Stimulated activated CD4-positive, alpha-beta T cell treated with anti-CD3 and anti-CD28 coated beads, Interleukin-4, amount 100 ng/mL, for 1 hour (primary cell): ENCODE results near the gene CLDN19.
"Not testable (repeated sequence)": the region's sequence is repeated elsewhere in the genome, so short reads cannot be mapped to it uniquely, and the experiment has no call there.

Source experiments
- DNase-seq: peaks from one replicate; pipeline ENCODE4 v3.0.0-alpha.2; 2020

Gene CLDN19

GRCh38 chr1:42758641-42759040, 18.6 kb upstream of the CLDN19 start:
- DNase-seq, result no peak

- DNase-seq, result no peak
Observed at GRCh38 chr1:42757892-42758275, 17.8 kb upstream of the CLDN19 start.

- DNase-seq, result no peak
Observed at GRCh38 chr1:42756956-42757891, 17.2 kb upstream of the CLDN19 start.

- DNase-seq, result no peak
Observed at GRCh38 chr1:42753070-42753469, 13.0 kb upstream of the CLDN19 start.

- DNase-seq, result no peak
Observed at GRCh38 chr1:42752284-42752683, 12.2 kb upstream of the CLDN19 start.

DNA sequence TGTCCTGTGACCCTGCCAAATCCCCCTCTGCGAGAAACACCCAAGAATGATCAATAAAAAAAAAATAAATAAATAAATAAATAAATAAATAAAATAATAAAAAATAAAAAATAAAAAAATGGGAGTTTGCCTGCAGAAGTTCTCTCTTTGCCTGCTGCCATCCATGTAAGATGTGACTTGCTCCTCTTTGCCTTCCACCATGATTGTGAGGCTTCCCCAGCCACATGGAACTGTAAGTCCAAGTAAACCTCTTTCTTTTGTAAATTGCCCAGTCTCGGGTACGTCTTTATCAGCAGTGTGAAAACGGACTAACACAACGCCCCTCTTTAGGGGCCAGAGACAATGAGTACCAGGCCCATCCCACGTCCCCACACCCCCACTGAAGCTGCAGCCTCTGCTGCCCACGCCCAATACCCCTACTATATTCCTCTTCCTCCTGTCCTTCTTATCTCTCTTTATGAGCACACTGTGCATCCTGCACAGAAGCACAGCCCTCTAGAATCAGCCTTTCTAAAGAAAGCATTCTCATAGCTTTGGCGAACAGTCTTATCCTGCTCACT, 11.6 kb upstream of the CLDN19 start:
- DNase-seq, result not testable (repeated sequence)

- no peak for DNase-seq
Observed at GRCh38 chr1:42750041-42750440, 10.0 kb upstream of the CLDN19 start.

DNA sequence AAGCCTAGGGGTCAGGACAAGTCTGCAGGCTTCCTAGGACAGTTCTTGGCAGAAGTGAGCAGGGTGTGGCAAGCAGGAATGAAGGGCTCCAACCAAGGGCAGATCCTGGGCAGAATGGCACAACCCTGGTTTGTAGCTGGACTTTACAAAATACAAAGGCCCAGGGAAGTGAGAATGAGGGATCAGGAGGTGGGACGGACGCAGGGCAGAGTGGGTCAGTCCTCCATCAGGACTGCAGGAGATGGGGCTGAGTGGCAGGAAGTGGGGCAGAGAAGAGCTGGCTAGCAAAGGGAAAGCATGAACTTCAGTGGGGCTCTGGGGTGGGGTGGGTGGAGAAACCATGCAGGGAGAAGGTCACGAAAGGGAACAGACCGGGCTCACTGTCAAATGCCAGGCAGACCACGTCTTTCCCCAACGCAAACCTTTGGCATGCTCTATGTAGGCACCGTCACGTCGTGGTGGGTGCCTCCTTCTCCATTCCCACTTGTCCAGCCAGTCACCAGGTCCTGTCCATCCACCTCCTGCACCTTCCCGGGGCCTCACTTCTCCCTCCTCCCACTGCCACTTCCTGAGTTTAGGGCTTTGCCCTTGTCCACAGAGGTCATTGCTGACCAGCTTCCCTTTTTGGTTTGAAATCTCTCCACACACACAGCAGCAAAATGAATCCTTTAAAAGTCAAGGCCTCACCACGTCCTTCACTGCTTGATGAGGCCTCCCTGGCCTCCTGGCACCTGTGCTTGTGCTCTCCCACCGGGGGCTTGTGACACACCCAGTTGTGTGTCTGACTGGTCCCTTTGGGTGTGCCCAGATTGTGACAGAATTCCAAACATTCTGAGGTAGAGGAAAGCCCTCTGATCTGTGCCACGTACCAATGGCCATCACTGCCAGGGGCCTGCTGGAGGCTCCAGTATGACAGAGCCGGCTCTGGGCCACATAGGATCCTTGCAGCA, 8.7 kb upstream of the CLDN19 start:
- DNase-seq, result no peak

DNA sequence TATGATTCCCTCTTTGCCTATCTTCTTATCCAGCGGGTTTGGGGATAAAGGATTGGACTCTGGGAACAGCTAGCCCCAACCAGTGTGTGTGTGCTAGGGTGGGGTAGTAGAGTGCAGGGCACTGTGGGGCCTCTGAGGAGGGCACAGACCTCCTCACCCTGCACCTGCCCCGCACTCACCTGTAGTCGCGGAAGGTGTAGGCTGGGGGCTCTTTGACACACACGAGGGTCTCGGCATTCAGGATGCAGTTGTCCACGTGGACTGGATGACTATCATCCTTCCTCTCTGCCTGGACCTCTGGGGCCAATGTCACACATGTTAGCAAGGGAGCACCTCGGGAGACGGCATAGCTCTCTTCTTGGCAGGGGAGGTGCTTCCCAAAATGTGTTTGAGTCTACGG, 8.0 kb upstream of the CLDN19 start:
- no peak for DNase-seq

DNA sequence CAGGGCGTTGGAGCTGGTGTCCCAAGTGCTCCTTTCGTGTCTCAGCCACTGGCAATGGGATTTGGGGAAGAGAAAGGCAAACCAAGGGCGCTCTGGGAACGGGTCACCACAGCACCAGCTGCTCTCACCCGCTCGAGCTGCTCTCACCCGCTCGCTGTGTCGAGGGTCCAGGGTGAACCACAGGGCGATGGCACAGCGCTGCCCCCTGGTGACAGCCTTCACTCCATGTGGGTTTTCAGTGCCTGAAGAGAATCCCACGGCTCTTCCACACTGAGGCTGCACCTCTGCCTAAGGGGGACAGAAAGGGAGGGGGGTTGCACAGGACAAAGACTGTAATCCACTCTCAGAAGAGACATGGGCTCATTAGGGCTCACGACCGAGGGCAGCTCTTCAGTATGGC, 7.1 kb upstream of the CLDN19 start:
- peak; percentile 59 for DNase-seq

DNA sequence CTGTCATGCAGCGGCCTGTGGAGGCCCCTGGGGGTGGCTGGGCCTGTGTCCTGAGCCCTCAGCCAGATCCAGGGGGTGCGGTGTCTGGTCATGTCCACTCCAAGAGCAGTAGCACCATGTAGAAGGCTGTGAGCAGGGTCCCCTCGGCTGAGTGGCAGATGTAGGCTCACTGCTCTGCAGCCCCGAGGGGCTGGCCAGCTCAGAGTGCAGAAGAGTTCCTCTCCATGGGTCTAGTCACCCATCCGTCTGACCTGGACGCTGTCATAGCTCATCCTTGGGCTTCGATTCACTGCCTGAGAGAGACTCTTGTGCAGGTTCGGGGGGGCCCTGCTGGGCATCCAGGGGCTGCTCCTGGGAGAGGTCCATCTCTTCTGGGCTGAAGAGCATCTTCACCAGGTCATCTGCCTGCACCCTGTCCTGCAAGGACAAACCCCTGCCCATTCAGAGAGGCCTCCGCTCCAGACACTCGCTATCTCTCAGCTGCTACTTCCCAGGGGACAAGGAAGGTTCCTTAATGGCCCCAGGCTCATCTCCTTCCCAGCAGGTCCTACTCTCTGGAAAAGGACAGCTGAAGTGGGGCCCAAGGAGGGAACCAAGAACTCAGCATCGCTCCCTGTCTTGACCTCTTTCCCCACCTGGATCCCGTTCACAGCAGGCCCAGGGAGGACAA, 6.5 kb upstream of the CLDN19 start:
- DNase-seq, result no peak

- DNase-seq, result no peak
Observed at GRCh38 chr1:42745851-42746250, 5.8 kb upstream of the CLDN19 start.

- DNase-seq, result no peak
Observed at GRCh38 chr1:42744148-42744413, 4.0 kb upstream of the CLDN19 start.

DNA sequence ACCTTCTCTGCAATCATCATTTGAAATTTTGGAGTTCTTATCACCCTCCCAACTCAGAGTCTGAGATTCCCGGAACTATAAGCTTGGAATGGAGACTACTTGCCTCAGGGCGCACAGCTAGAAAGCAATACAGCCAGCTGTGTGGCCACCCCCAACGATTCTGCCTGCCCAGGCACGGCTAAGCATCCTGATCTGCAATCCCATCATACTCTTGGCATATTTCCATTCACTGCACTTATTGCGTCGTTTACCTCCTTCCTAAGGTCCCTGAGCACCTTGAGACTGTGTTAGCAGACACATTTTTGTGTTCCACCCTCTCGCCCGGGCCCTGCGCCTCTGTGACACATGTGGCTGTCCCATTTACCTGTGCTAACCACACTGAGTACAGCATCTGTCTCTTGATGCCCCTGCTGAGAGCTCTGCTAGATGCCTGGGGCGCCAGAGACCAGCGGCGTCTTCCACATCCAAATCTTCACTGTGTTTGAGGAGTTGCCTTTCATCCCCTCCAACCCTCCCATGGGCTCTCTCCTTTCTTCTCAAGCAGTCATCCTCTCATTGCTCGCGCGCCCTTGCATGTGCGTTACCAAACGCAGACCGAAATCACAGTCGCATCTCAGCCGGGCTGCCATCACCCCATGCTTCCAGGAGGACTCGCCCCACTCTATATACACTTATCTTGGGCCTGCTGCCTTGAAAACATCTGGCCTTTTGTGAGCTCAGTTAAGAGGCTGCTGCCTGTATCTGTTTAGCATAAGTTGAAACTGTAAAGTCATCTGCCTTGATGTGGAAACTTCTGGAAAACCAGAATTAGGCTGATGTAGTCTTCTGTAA, 3.5 kb upstream of the CLDN19 start:
- DNase-seq, result no peak

DNA sequence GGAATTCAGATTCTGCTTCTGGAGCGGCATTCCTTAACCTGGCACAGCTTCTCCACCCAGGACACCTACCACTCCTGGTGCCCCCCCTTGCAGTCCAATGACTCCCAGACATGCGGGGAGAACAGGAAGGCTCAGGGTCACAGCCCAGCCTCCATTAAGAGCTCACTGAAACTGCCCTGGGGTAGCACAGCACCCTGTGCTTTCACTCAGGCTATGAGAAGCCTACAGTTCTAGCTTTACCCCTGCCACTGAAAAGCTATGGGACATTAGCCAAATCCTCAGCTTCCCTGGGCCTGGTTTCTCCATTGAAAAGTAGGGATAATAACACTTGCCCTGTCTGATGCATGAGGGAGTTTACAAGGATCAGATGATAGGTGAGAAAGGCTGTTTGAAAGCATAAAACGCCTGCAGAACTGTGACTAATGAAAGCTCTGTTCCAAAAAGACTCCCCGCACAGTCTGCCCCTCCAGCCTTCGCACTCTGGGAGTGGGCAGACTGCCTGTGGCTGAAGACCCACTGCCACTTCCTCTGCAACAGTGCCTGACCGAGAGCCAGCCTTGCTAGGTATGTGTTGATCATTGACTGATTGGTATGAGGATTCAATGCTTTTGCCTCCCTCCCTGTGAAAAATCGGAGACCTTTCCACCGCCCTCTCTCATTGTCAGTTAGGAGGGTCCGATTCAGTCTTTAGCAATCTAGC, 2.7 kb upstream of the CLDN19 start:
- no peak for DNase-seq

GRCh38 chr1:42742141-42742540, 2.1 kb upstream of the CLDN19 start:
- no peak for DNase-seq

DNA sequence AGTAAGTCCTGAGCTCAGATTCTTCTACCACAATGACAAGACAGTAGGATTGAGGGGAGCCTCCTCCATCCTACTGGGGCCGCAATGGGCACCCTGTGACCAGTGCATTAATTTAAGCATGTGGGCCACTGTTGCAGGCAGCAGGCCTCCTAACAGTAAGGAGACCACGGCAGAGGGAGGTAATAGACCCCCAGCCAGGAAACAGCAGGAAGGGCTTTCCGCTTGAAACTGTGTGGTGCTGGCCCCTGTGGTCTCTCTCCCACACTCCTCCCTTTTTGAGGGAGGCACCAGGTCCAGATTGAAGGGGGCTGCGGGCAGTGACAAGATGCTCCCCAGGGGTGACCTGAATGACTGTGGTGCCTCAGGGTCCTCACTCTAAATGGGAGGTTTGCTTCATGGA, 1.7 kb upstream of the CLDN19 start:
- no peak for DNase-seq

DNA sequence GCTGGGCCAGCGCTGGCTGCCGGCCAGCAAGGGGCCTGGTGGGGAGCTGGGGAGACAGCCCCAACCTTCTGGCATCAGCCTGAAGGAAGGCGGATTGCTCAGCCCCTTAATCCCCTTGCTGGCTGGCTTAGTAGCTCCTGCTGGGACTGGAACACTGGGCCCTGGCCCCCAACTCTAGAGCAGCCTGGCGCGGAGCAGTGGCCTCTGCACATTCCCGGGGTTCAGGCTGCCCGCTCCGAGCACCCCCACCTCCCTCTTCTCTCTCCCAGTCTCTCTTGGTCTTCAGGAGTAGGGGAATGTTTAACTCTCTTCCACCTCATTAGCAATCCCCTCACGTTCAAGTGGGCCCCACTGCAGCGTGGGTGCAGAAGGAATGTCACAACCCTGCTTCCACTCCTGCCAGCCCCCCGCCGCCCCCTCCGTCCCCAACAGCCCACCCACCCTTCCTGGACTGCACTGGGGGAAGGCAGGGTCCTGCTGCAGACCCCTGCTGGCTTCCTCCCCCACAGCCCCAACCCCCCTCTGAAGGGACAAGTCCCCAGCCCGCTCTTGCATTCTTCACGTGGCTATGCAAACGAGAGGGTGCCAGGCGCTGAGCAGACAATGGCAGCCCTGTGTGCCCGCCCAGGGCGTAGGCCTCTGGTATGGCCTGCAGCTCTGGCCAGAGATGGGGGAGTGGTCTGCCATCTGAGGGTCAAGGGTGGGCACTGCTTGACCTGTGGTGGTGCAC, 980 bp upstream of the CLDN19 start:
- DNase-seq, result no peak

- DNase-seq, result no peak
Observed at GRCh38 chr1:42738678-42739226, 1.3 kb downstream of the CLDN19 start.

- no peak for DNase-seq
Observed at GRCh38 chr1:42737986-42738677, 1.9 kb downstream of the CLDN19 start.
